Pulmonary artery endothelial cell (primary cell): ENCODE measurements around the gene RAB17. TPM values are rescaled to one million over a fixed set of nuclear protein-coding genes. Genes with fewer than 3 reads are reported as not detected.

Experiments used
- DNase-seq: peaks from one replicate; pipeline ENCODE4 v3.0.0-alpha.2; 2011; ENCODE audit warnings: low read depth, low spot score
- total RNA-seq: library from RNA; depleted of rRNA; stranded (reverse); fragments of >200 nt; gene quantifications from 2 replicates; pipeline ENCODE4 v1.2.3, GENCODE V29; 2014

RAB17 gene
- total RNA-seq, 1 donor from 2014 or later, result 1.9 TPM

- no peak for DNase-seq
These were observed 12.3 kb downstream of the RAB17 start for GRCh38 chr2:237577956-237578870.

GRCh38 chr2:237577458-237577857 is 13.1 kb downstream of the RAB17 start:
- DNase-seq, result no peak

- DNase-seq, result no peak
These were observed 13.6 kb downstream of the RAB17 start for GRCh38 chr2:237576974-237577373.

- DNase-seq, result no peak
These were observed 14.4 kb downstream of the RAB17 start for GRCh38 chr2:237575869-237576862.

GRCh38 chr2:237574894-237575868 is 15.4 kb downstream of the RAB17 start:
- no peak for DNase-seq

- DNase-seq, result no peak
These were observed 16.1 kb downstream of the RAB17 start for GRCh38 chr2:237574467-237574866.

GRCh38 chr2:237573721-237574415 is 16.7 kb downstream of the RAB17 start:
- no peak for DNase-seq

GRCh38 chr2:237572742-237573101 is 17.8 kb downstream of the RAB17 start:
- no peak for DNase-seq

- peak; percentile 72 for DNase-seq
These were observed 18.4 kb downstream of the RAB17 start for GRCh38 chr2:237572021-237572741.

- no peak for DNase-seq
These were observed 19.0 kb downstream of the RAB17 start for GRCh38 chr2:237571551-237571950.

- DNase-seq, result no peak
These were observed 19.7 kb downstream of the RAB17 start for GRCh38 chr2:237570776-237571335.

- no peak for DNase-seq
These were observed 20.6 kb downstream of the RAB17 start for GRCh38 chr2:237569896-237570295.

- DNase-seq, result no peak
These were observed 21.5 kb downstream of the RAB17 start for GRCh38 chr2:237569041-237569440.

- no peak for DNase-seq
These were observed 22.3 kb downstream of the RAB17 start for GRCh38 chr2:237568121-237568660.

GRCh38 chr2:237567276-237568029 is 23.1 kb downstream of the RAB17 start:
- no peak for DNase-seq

GRCh38 chr2:237566401-237567235 is 23.9 kb downstream of the RAB17 start, which contains the start of gene PRLH:
Gene PRLH, plus strand, starts transcription at chr2:237566574. Its CDS starts 0 bp downstream, at chr2:237566574.
- no peak for DNase-seq

- DNase-seq, result no peak
These were observed 24.6 kb downstream of the RAB17 start for GRCh38 chr2:237565974-237566373.
